GM23338 (cell line): Measurements from ENCODE around the gene PAQR8. TPM values are rescaled to one million over a fixed set of nuclear protein-coding genes. Genes with fewer than 3 reads are reported as not detected.

Source experiments
- ATAC-seq: fragments of 200-7000 bp; cut with Tn5 transposase; 3 replicates; pipeline ENCODE4 v1.9.1; 2020
- DNase-seq: peaks from one replicate; pipeline ENCODE4 v3.0.0-alpha.2; 2015; ENCODE audit warnings: low spot score
- H2AFZ ChIP-seq: fragments of 200-600 bp; sonication (generic); 2 replicates; pipeline ENCODE4 v1.8.0; 2016; ENCODE audit warnings: antibody characterized with exemption, mild to moderate bottlenecking, moderate library complexity
- H3F3A ChIP-seq: fragments of 200-600 bp; sonication (generic); replicated peaks from 2 replicates; pipeline ENCODE4 v1.8.0; 2017; ENCODE audit warnings: antibody characterized with exemption, mixed run types, low read depth
- H3K27ac ChIP-seq: fragments of 200-600 bp; sonication (generic); 2 replicates; pipeline ENCODE4 v1.6.1; 2016; ENCODE audit warnings: low read depth
- H3K27me3 ChIP-seq: fragments of 200-600 bp; sonication (generic); 2 replicates; pipeline ENCODE4 v1.8.0; 2016; ENCODE audit warnings: mild to moderate bottlenecking, mixed run types, moderate library complexity; ENCODE audit not compliant: insufficient read depth
- H3K36me3 ChIP-seq: fragments of 200-600 bp; sonication (generic); 2 replicates; pipeline ENCODE4 v1.8.0; 2016; ENCODE audit warnings: mild to moderate bottlenecking; ENCODE audit not compliant: insufficient read depth
- H3K4me1 ChIP-seq: fragments of 200-600 bp; sonication (generic); 2 replicates; pipeline ENCODE4 v1.8.0; 2016; ENCODE audit warnings: mild to moderate bottlenecking, moderate library complexity; ENCODE audit not compliant: insufficient read depth
- H3K4me2 ChIP-seq: fragments of 200-600 bp; sonication (generic); 2 replicates; pipeline ENCODE4 v1.7.1; 2017; ENCODE audit warnings: mixed run types
- H3K4me3 ChIP-seq: fragments of 200-600 bp; sonication (generic); 2 replicates; pipeline ENCODE4 v1.6.1; 2016; ENCODE audit warnings: mixed run types
- H3K79me2 ChIP-seq: fragments of 200-600 bp; sonication (generic); replicated peaks from 2 replicates; pipeline ENCODE4 v1.8.0; 2017; ENCODE audit warnings: mild to moderate bottlenecking; ENCODE audit not compliant: insufficient read depth
- H3K9me2 ChIP-seq: fragments of 200-600 bp; sonication (generic); 2 replicates; pipeline ENCODE4 v1.8.0; 2017; ENCODE audit not compliant: insufficient read depth
- H4K20me1 ChIP-seq: fragments of 200-600 bp; sonication (generic); replicated peaks from 2 replicates; pipeline ENCODE4 v1.8.0; 2017; ENCODE audit warnings: mild to moderate bottlenecking; ENCODE audit not compliant: insufficient read depth
- H3K27ac Mint-ChIP-seq: 2 replicates; pipeline ENCODE4 v1.8.0; 2020; ENCODE audit warnings: inconsistent platforms, mild to moderate bottlenecking, moderate library complexity, mixed read lengths
- H3K27me3 Mint-ChIP-seq: 3 replicates; pipeline ENCODE4 v1.8.0; 2022; ENCODE audit warnings: low read depth, mild to moderate bottlenecking, moderate library complexity, mixed read lengths, inconsistent platforms; ENCODE audit not compliant: insufficient read depth, poor library complexity
- H3K36me3 Mint-ChIP-seq: 3 replicates; pipeline ENCODE4 v1.8.0; 2021; ENCODE audit warnings: low read depth, mild to moderate bottlenecking, inconsistent platforms, moderate library complexity, mixed read lengths
- H3K4me1 Mint-ChIP-seq: 3 replicates; pipeline ENCODE4 v1.8.0; 2020; ENCODE audit warnings: mild to moderate bottlenecking, inconsistent platforms, mixed read lengths
- H3K4me3 Mint-ChIP-seq: 3 replicates; pipeline ENCODE4 v1.8.0; 2021; ENCODE audit warnings: moderate library complexity, mild to moderate bottlenecking, inconsistent platforms, mixed read lengths
- H3K9me3 Mint-ChIP-seq: 3 replicates; pipeline ENCODE4 v1.8.0; 2020; ENCODE audit warnings: moderate library complexity, mild to moderate bottlenecking, inconsistent platforms, mixed read lengths
- CREB1 ChIP-seq: fragments of 250-450 bp; sonication (Bioruptor Pico); IDR thresholded peaks from 2 replicates; pipeline ENCODE4 v1.5.0; 2020; ENCODE audit warnings: low read depth, mild to moderate bottlenecking, moderate library complexity
- CTCF ChIP-seq, 2 experiments: fragments of 200-600 bp in 1 of 2; sonication (generic) in 1 of 2; conservative IDR thresholded peaks; 2 replicates each; pipeline versions ENCODE4 v1.5.1 to v1.6.1; 2016 to 2017; ENCODE audit warnings: antibody characterized with exemption in 2 of 2, low read depth in 2 of 2, mild to moderate bottlenecking in 2 of 2, moderate library complexity in 1 of 2
- EZH2 ChIP-seq: fragments of 200-600 bp; sonication (generic); IDR thresholded peaks from one replicate; pipeline ENCODE4 v1.8.0; 2017; ENCODE audit warnings: antibody characterized with exemption, mild to moderate bottlenecking, low read depth; ENCODE audit not compliant: unreplicated experiment
- EZH2phosphoT487 ChIP-seq: fragments of 200-600 bp; sonication (generic); IDR thresholded peaks from one replicate; pipeline ENCODE4 v1.8.1; 2018; ENCODE audit warnings: antibody characterized with exemption; ENCODE audit not compliant: unreplicated experiment
- JUNB ChIP-seq: IDR thresholded peaks from one replicate; pipeline ENCODE4 v1.6.1; 2016; ENCODE audit warnings: antibody characterized with exemption; ENCODE audit not compliant: unreplicated experiment
- NANOG ChIP-seq: IDR thresholded peaks from 2 replicates; pipeline ENCODE4 v1.6.1; 2016; ENCODE audit warnings: antibody characterized with exemption, borderline replicate concordance
- POLR2AphosphoS5 ChIP-seq: IDR thresholded peaks from 2 replicates; pipeline ENCODE4 v1.6.1; 2016; ENCODE audit warnings: antibody characterized with exemption, low read depth
- REST ChIP-seq: IDR thresholded peaks from one replicate; pipeline ENCODE4 v1.6.1; 2018; ENCODE audit warnings: antibody characterized with exemption; ENCODE audit not compliant: unreplicated experiment
- STAT1 ChIP-seq: IDR thresholded peaks from one replicate; pipeline ENCODE4 v1.6.1; 2016; ENCODE audit warnings: antibody characterized with exemption; ENCODE audit not compliant: unreplicated experiment
- ZNF114 ChIP-seq: fragments of 250-450 bp; sonication (Bioruptor Pico); IDR thresholded peaks from 2 replicates; pipeline ENCODE4 v1.5.0; 2020; ENCODE audit warnings: mild to moderate bottlenecking, moderate library complexity
- ZNF331 ChIP-seq: fragments of 250-450 bp; sonication (Bioruptor Pico); IDR thresholded peaks from 2 replicates; pipeline ENCODE4 v1.5.0; 2020; ENCODE audit warnings: low read depth, mild to moderate bottlenecking, moderate library complexity
- polyA plus RNA-seq: library from polyadenylated mRNA; unstranded; fragments of >200 nt; fragmentation: Nextera tagmentation; extraction: Ambion mirVana; gene quantifications from 2 replicates; pipeline ENCODE4 v1.2.1, GENCODE V29; 2016
- total RNA-seq: library from RNA; depleted of rRNA; stranded (reverse); fragments of >200 nt; shearing (Covaris generic); gene quantifications from 2 replicates; pipeline ENCODE4 v1.2.3, GENCODE V29; 2014
- TF ChIP-seq, protein P1 (sequence below): IDR thresholded peaks from 2 replicates; pipeline ENCODE4 v1.6.1; 2016; ENCODE audit warnings: antibody characterized with exemption

PAQR8 gene
- total and polyA plus RNA-seq, 2 experiments from 2014 or later = 3.6 to 11.2 TPM

GRCh38 chr6:52360601-52361413 is 1.1 kb upstream of the PAQR8 start (continued):
- TF ChIP-seq EZH2 (no peak), NANOG (no peak), REST (no peak), ZNF114 (CRISPR knock-in tag) (no peak), JUNB (no peak), CTCF (conservative IDR thresholded peaks at IDR 0.05; ENCODE audit: low read depth in 2 of 2) (no peak), EZH2phosphoT487 (no peak)

- Histone ChIP-seq H3F3A (0 out of 2 replicates have a peak, but pooled peaks cover 6% of the 10 kb centered on the region), H3K4me2 (peak overlapping the region; percentile 94), H4K20me1 (peaks cover 9% of the 10 kb centered on the region; the same call in 1 of the 2 replicates), H3K9me2 (peaks cover 4% of the 10 kb centered on the region; the same call in 1 of the 2 replicates), H3K79me2 (peaks cover 7% of the 10 kb centered on the region), H3K4me3 (peak overlapping the region; percentile 98), H3K27me3 (peaks cover 17% of the 10 kb centered on the region), H2AFZ (peak overlapping the region; percentile 96), H3K4me1 (peaks cover 26% of the 10 kb centered on the region), H3K36me3 (no peaks in the 10 kb centered on the region), H3K27ac (no peak overlapping the region)
- no peaks in the 10 kb centered on the region for H3K9me3 Mint-ChIP-seq
- peak overlapping the region; percentile 79 for H3K4me3 Mint-ChIP-seq
- H3K4me1 Mint-ChIP-seq = peaks cover 31% of the 10 kb centered on the region
- no peaks in the 10 kb centered on the region; the same call in 2 of the 3 replicates for H3K36me3 Mint-ChIP-seq
- ATAC-seq (no peak), DNase-seq (peak; percentile 10)
- peak overlapping the region; percentile 5; the same call in 1 of the 2 replicates for H3K27ac Mint-ChIP-seq
- peaks cover 16% of the 10 kb centered on the region for H3K27me3 Mint-ChIP-seq
- no peak for TF ChIP-seq STAT1
- no peak for TF ChIP-seq ZNF114 (CRISPR knock-in tag)
- no peak for TF ChIP-seq JUNB
- TF ChIP-seq ZNF331 (CRISPR knock-in tag) = no peak
- no peak for TF ChIP-seq REST
- no peak for TF ChIP-seq NANOG
- no peak for TF ChIP-seq CTCF (conservative IDR thresholded peaks at IDR 0.05; ENCODE audit: low read depth in 2 of 2)
- no peak for TF ChIP-seq EZH2
- TF ChIP-seq, protein P1, sequence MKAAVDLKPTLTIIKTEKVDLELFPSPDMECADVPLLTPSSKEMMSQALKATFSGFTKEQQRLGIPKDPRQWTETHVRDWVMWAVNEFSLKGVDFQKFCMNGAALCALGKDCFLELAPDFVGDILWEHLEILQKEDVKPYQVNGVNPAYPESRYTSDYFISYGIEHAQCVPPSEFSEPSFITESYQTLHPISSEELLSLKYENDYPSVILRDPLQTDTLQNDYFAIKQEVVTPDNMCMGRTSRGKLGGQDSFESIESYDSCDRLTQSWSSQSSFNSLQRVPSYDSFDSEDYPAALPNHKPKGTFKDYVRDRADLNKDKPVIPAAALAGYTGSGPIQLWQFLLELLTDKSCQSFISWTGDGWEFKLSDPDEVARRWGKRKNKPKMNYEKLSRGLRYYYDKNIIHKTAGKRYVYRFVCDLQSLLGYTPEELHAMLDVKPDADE = no peak
- no peak for TF ChIP-seq CREB1
- no peak for TF ChIP-seq POLR2AphosphoS5
- TF ChIP-seq EZH2phosphoT487 = no peak
These were observed 472 bp upstream of the PAQR8 start for GRCh38 chr6:52361414-52361944.
